ENCODE data around the gene DDX24.

GRCh38 chr14:94080621-94081385, at the start of gene DDX24, which contains the start of gene IFI27L1:
- TF ChIP-seq CTCF (conservative IDR thresholded peaks at IDR 0.05), result no peak
- no peak for TF ChIP-seq EZH2 (IDR thresholded peaks at IDR 0.05; ENCODE audit: low read depth)
